NCI-H748 treated with DMSO at 0.1 percent for 48 hours (cell line): Measurements from ENCODE around the gene ARPP21.

ENCODE experiments used
- DNase-seq: peaks from one replicate; lab custom pipeline; 2025; lab: John Stamatoyannopoulos, UW

Gene ARPP21

DNA sequence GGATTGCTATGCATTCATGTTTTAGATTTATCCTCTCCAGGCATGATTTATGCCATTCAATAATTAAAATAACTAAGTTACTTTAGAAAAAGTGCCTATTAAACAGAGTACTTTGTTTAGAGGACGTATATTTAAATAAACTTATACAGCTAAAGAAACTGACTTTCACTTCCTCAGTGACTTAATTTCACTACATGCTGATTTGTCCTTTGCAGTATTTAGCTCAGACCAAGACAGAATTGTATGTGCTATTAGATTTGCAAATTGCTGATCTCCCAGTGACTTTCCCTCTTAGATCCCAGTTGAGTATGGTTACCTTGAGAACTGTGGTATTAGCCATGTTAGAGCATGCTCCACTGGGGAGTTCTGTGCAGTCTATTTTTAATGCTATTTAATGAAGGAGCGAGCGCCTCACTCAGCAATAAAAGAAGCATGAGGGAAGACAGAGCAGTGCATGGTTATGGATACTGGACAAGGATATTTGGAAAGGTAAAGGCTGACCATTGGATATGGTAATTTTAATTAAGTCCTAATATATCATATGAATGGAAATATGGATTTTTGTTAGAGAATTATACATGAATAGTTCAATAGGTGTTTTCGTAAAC is 2.7 kb downstream of the ARPP21 start:
- no peak for DNase-seq

DNA sequence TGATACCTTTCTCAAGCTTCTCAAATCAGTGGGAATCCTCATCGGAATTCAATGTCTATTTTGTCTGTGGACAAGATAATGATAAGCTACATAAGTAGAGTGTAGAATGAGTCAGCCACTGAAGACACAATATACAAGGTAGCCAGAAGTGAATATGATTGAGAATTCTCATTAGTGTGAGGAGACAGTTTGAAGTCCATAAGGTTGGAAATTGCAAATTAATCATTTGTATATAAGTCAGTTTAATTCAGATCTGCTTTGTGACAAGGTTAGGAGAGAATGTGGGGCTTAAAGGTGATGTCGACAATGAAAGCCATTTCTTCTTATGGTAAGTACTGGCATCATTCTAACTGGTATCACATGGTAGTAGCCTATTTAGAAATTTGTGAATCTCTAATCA is 4.2 kb downstream of the ARPP21 start:
- DNase-seq, result no peak

DNA sequence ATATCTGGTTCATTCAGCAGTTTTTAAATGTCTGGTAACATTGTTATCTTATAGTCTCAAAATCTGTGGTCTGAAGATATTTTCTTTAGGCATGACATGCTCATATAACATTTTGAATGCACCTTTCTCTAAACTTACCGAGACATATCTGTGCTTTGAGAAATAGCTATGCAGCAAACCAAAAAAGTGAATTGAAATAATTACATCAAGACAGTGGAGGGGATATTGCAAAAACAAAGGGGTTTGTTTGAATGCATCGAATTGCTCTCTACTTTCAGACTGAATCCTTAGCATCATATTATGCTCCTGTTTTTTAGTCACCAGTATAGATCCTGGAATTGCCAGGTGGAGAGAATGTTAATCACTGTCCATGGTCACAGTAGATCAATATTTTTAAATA is 5.1 kb downstream of the ARPP21 start:
- DNase-seq, result no peak

DNA sequence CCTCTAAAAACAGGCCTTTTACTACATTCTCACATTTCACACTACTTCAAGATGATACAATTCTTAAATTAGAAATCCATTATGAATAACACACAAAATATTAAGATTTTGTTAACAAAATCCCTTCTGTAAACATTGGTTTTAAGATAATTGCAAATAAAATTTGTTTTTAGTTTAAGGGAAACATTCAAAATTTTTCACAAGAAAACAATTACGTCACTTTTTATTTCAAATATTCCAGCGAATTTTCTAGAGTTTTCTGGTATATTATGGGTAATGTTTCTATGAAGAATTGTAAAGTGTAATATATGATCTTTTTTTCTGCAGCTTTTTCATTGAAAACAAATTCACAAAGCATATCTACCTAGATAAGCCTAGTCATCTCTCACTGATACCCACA is 5.9 kb downstream of the ARPP21 start:
- DNase-seq, result no peak

DNA sequence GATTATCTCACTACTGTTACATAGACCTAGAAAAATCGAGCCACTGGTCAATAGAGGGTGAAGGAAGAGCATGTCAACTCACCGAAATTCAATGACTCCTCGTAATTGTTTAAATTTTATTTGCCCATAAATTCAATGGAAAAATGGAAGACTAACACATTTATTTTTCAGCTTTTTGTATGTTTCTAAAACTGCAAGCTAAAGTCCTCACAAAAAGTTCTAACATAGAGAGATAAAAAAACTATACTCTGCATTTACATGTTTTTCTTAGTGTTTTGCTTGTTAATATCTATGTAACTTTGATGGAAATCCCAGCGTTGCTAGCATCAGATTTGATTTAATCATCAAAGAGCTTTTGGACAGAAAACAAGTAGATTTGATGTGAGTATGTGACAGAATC is 6.8 kb downstream of the ARPP21 start:
- no peak for DNase-seq

DNA sequence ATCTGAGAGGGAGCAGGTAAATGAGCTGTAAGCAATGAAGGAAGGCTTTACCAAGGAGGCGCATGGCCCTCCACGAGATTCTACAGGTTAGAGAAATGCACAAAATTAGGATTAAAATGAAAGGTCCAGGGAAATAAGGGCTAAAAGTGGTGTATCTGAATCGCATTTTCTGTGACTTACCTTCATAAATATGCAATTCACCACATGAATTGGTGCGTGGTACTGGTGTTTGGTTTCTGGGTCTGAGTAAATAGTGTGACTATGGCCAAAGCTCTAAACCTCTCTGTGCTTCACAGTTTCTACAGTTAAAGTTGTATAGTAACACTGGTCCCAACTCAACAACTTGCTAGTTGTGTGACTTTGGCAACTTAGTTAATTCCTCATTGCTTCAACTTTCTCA is 8.1 kb downstream of the ARPP21 start:
- DNase-seq, result no peak

DNA sequence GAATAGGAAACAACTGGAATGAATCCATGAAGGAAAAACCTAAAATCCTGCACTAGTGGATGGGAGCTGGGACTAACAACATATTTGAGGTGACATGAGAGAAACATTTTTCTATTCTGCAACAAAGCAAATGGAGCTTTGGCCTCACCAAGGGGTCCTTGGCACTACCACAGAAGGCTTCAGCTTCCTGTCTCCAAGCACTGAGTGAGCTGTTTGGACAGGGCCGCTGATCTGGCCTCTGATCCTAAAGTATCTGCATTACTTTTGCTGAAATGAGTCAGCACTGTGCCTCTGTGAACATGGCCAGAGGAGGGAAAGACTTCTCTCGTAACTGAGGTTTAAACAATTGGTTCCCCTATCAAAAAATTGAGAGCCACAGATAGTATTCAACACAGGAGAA is 9.0 kb downstream of the ARPP21 start:
- DNase-seq, result no peak

DNA sequence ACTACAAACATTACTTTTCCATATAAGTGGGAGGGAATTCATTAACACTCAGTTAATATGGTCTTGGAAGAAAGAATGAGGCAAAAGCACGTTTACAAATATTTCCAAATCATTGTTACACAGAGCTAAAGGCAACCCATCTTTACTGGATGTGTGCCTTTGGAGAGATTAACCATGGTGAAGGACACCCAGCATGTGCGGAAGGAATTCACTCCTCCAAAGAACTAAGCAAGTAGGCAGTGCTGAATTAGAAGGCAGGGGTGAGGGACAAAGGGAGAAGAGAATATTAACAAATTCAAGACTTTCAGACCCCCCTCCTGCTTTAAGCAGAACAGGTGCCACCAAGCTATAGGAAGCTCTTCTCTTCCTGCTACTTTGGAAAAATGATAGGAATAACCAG is 10.1 kb downstream of the ARPP21 start:
- no peak for DNase-seq

DNA sequence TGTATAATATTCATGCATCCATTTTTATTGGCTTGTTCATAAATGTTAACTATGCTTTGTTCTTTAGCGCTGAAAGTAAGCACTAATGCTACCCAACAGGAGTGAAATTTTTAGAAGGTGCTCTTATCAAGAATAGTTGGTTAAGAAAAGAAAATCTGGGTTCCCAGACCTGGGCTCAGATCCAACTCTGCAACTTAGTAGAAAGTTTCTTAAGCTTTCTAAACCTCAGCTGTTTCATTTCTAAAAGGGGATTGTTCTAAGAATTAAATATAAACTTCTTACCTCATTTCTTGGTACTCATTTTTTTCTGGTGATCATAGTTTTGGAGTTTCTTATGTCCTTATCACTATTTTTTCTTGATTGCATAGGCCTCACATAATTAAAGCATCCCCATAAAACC is 12.1 kb downstream of the ARPP21 start:
- DNase-seq, result no peak

DNA sequence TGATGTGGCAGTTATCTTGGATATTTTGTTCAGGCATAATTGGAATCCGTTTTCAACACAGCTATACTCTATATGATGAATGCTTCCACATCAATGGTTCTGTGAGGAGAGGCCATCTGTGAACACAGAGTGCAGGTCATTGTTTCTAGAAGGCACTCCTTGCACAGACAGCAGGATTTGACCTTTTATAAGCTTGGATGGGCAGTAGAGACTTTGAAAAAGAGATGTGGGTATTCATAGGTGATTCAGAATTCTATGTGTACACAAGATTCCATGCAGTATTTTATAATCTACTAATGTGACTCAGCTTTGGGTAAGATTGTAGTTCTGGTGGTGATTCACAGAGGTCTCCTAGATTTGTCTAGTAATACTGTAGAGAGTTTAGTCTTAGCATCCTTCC is 12.5 kb downstream of the ARPP21 start:
- no peak for DNase-seq

DNA sequence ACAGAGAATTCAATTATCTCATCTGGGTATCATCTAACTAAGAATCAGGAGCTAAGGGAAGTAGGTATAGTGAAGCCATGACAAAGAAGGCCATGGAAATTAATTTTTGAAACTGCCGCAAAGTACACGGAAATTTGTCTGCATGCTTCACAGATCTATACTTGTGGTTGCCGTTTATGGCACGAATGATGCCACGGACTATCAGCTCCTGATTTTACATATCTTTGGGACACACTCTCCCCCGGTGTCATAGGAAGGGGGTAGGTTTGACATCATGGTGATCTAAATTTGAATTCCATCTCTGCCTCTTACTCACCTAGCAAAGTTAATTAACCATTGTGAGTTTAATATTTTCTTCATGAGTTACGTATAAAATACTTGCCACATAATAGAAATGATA is 14.0 kb downstream of the ARPP21 start:
- no peak for DNase-seq

DNA sequence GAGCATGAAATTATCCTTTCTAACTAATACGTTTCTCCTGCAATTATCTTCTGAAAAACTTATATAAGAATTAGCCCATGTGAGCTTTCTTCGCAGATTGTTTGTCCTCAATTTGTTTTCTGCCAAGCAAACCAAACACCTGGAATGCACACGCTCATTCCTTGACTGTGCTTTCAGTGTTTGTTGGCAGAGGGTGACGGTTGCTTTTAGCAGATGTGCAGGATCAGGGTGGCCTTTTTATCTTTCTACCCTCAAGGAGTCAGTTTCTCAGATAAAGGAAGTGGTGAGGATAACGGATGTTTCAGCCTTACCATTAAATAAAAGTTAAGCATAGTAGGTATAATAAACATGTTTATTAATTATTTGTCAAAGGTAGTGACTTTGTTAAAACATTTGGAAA is 15.2 kb downstream of the ARPP21 start:
- no peak for DNase-seq

DNA sequence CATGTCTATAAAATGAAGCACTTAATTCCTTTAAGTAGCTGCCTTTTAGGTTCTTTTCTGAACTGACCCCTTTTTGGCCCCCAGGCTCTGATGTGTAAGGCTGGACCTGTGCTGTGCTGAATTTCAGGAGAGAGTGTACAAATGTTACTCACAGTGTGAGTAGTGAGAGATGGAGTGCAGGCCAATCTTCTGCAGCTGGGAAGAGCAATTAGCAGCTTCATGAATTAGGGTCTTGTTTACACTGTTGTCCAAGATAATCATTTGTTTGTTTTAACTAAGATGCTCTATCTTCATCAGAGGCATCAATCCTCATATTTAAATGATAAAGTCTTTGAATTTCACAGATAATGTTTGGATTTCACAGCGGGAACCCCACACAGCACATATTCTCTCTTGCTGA is 19.4 kb downstream of the ARPP21 start:
- no peak for DNase-seq

DNA sequence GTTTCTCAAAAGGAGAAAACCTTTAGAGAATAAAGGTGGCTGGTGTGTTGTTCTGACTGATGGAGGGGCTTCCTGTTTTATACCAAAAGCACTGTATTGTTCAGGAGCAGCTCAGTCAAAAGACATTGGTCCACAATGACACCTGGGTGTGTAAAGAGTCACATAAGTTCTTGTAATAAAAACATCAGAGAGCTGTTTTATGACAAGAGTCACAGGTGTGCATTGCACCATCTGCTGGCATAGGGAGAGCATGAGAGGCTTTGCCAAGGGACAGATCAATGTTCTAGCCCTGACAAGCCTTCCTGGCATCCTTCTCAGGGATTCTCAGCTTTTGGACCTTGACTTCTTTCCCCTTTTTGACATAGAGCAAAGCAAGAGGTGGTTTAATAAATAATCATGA is 20.4 kb downstream of the ARPP21 start:
- no peak for DNase-seq

DNA sequence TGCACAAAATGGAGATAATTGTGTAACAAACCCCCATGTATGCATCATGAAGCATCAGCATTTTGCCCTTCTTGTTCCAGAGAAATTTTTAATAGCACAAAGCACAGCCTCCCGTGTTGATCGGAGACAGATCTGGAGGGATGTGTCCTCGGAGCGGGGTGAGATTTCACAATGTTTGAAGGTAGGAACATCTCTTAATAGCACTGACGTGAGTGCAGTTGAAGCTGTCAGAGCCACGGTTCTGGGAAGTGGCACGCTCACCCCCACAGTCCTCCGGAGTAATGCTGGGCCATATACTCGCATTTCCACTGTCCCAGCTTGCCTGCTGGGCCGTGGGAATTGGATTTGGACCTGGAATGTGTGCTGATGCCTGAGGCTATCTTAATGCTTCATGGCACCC is 24.1 kb downstream of the ARPP21 start:
- no peak for DNase-seq

DNA sequence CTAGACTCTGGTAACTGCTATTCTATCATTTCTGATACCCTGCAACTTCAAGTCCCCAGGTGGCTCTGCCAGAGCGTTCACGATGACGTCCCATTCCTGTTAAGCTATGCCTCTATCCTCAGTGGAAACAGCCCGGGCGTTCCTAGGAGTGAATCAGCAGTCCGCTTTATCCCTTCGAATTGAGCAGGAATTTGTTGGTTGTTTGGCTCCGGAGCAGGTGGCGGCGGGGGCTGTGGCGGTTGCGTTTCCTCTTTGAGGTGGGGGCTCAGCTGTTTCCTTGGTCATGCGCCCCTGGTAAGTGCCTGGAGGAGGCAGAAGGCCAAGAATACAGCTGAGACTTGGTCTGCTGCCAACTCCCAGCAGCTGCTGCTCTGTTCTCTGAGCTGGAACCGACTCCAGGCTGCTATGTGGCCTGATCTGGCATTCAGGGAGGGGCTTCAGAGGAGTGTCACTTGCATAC is 25.2 kb downstream of the ARPP21 start:
- peak; percentile 4 for DNase-seq

DNA sequence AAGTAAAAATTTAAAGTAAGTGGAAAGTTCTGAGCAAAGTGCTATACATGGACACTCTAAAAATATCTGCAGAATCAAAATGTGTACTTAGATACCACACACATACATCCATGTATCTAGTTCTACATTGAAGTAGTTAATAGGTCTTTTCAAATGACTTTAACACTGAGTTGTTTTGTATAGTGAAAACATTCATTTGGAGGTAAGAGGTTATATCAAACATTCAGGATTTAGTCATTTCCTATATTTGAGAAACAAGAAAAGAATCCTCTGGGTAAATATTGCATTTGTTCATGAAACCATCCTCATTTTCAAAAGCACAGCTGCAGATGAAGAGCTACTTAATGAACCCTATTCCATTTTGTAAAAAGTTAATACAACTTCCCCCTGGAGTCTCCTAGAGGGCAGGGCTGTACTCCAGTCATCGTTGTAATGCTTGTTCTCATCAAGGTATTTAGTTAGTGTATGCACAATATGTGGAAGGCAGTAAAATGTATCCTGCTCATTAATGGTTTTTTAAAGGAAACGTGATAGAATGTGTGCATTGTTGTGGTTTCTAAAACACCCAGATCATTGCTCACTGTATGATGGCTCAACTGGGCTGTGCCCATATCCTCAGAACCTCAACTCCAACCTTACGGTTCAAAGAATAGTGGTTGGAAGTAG is 26.2 kb downstream of the ARPP21 start:
- no peak for DNase-seq

DNA sequence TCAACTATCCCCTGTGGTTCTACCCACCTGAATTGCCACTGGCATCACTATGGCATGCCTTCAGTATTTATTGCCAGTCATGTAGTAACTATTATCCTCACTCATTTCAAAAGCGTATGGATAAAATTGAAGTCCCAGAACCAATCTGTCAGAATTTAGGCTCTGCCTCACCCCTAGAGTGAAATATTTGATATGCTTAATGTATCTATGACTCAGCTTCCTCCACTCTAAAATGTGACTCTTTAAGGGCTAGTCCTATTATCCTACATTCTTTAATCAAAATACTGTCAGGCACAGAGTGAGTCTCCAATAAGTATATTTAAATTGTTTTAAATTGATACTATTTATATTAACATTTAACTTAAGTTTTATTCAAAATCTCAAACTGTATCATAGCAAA is 27.6 kb downstream of the ARPP21 start:
- DNase-seq, result no peak

DNA sequence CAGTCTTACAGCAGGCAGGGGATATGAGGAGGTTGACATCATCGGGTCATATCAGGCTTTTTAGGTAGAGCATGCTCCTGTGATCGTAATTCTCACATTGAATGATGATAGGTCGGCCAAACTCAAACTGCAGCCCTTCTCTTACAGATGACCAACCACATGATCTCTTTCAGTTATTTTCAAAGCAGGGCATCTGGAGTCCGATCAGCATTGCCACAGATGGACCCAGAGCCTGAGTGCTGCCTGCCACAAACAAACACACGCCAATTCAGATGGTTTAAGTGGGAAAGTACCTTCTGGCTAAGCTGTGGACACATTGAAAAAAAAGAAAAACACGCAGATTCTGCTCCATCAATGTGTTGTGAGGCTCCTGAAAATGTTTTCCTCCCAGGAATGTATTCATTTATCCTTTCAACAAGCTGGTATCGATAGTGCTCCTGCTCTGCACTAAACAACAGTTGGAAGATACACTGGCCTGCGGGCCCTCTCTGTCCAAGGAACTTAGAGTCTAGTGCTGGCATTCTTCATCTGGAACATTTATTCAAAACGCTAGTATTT is 31.2 kb downstream of the ARPP21 start:
- no peak for DNase-seq

DNA sequence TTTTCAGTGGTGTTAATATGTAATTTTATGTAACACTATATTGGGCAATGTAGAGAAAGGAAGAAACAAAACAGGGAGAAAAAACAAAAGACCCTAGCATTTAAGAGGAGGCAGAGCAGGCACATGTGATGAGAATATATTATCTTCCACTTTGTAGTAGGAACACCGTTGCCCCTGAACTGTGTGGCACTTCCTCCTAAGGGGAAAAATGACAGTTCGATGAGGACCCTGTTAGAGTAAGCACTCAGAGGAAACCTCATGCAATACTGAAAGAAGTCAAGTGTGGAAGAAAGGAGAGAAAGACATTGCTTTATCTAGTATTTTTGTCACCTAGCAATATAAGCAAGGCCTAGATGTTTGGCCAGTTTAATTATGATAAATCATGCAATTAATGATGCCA is 32.2 kb downstream of the ARPP21 start:
- DNase-seq, result no peak

DNA sequence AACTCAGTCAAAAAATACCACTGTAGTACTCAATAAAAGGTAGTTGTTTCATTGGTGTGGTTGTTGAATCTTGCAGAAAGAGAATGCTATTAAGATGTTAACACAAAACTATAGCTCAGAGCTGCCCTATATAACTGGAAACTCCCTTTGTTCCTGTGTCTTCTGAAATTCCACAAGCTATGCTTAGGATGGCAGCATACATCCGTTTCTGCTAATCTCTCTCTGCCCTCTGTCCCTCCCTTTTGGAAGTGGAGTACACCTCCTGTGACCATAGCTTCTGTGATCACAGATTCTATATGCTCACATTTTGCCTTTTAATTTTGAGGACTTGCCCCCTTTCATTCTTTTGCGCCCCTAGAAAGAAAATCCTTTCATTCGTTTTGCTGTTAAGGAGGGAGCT is 33.7 kb downstream of the ARPP21 start:
- no peak for DNase-seq

DNA sequence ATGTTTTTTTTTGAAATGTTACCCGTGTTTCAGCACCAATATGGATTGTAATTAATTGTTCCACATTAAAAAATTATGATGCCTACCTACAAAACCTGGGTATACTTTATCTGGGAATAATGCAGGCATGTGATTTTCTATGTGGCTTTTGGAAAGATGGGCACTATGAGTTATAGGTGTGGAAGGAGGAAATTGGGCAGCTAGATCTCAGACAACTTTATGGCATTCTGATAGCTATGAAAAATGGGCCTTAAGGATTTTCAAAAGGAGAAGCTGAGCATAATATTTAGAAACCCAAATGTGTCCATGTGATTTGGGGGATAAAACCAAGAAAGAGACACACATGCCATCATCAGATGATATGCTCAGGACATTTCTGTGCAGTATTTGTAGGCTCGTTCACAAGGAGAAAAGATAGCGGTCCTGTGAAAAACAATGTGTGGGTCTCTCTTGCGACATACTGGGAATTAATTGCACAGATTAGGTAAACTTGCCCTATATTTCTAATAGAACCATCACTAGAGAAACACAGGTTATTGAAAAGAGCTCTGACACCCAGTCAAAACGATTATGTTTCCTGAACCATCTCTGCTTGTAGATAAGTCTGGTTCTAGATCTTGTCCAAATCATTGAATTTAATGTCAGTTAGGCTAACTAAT is 35.3 kb downstream of the ARPP21 start:
- DNase-seq, result no peak

DNA sequence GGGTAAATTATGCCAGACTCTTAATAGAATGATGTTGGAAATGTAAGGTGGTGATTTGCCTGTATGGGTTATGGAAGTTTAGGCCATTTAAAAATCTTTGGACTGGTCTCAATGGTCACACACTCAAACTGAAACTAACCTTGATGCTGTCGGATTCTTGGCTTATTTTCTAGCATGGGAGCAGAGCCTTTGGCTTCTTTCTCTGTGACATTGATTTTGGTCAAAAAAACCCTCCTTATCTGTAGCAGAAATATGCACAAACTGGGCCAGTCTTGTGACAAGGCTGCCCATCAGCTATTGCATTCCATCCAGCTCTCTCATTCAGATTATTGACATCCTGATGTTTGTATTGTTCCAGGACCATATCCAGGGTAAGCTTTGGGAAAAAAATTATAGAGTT is 35.9 kb downstream of the ARPP21 start:
- no peak for DNase-seq
